ENCODE results near the gene MX1. TPM values are rescaled to one million over a fixed set of nuclear protein-coding genes. Genes with fewer than 3 reads are reported as not detected.

MX1 gene
- total RNA-seq, 1 donor from 2014 or later, result 42.4 TPM

- peaks cover 2% of the 10 kb centered on the region for H3K4me1 Mint-ChIP-seq
- H3K4me3 Mint-ChIP-seq, result no peak overlapping the region
- H3K36me3 Mint-ChIP-seq, result no peaks in the 10 kb centered on the region
- TF ChIP-seq, protein P1, sequence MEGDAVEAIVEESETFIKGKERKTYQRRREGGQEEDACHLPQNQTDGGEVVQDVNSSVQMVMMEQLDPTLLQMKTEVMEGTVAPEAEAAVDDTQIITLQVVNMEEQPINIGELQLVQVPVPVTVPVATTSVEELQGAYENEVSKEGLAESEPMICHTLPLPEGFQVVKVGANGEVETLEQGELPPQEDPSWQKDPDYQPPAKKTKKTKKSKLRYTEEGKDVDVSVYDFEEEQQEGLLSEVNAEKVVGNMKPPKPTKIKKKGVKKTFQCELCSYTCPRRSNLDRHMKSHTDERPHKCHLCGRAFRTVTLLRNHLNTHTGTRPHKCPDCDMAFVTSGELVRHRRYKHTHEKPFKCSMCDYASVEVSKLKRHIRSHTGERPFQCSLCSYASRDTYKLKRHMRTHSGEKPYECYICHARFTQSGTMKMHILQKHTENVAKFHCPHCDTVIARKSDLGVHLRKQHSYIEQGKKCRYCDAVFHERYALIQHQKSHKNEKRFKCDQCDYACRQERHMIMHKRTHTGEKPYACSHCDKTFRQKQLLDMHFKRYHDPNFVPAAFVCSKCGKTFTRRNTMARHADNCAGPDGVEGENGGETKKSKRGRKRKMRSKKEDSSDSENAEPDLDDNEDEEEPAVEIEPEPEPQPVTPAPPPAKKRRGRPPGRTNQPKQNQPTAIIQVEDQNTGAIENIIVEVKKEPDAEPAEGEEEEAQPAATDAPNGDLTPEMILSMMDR (IDR thresholded peaks at IDR 0.05; ENCODE audit: unreplicated experiment), result no peak
- no peaks in the 10 kb centered on the region for H3K27me3 Mint-ChIP-seq (ENCODE audit: low read depth)
- no peak for DNase-seq (ENCODE audit: low spot score in 2 of 2, unreplicated experiment in 2 of 2)
- no peak overlapping the region for H3K27ac Mint-ChIP-seq
- H3K9me3 Mint-ChIP-seq, result no peaks in the 10 kb centered on the region
These were observed 64.3 kb downstream of the MX1 start for GRCh38 chr21:41490330-41490729.

GRCh38 chr21:41491412-41491811 is 65.4 kb downstream of the MX1 start:
- peaks cover 3% of the 10 kb centered on the region for H3K4me1 Mint-ChIP-seq
- H3K4me3 Mint-ChIP-seq, result no peak overlapping the region
- H3K27me3 Mint-ChIP-seq (ENCODE audit: low read depth), result no peaks in the 10 kb centered on the region
- H3K27ac Mint-ChIP-seq, result no peak overlapping the region
- no peaks in the 10 kb centered on the region for H3K36me3 Mint-ChIP-seq
- no peaks in the 10 kb centered on the region for H3K9me3 Mint-ChIP-seq
- TF ChIP-seq, protein P1 (IDR thresholded peaks at IDR 0.05; ENCODE audit: unreplicated experiment), result no peak
- DNase-seq (ENCODE audit: low spot score in 2 of 2, unreplicated experiment in 2 of 2), result no peak

GRCh38 chr21:41494242-41494641 is 68.2 kb downstream of the MX1 start:
- Mint-ChIP-seq H3K27ac (no peak overlapping the region), H3K4me3 (no peak overlapping the region), H3K27me3 (ENCODE audit: low read depth) (no peaks in the 10 kb centered on the region), H3K4me1 (peaks cover 8% of the 10 kb centered on the region), H3K9me3 (no peaks in the 10 kb centered on the region), H3K36me3 (no peaks in the 10 kb centered on the region)
- TF ChIP-seq, protein P1 (IDR thresholded peaks at IDR 0.05; ENCODE audit: unreplicated experiment), result no peak
- DNase-seq (ENCODE audit: low spot score in 2 of 2, unreplicated experiment in 2 of 2), result no peak

DNA sequence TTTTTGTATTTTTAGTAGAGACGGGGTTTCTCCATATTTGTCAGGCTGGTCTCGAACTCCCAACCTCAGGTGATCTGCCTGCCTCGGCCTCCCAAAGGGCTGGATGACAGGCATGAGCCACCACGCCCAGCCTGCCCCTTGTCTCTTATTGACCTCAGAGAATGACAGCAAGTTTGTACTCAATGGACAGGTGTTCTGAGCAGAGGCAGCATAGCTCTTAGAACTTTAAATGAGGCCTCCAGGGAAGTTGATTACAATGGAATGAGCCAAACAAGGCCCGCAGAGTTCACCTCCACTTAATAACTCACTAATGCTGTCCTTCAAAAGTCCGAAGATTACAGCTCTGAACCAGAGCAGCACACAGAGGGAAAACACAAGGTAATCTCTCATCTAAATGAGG is 71.0 kb downstream of the MX1 start:
- Mint-ChIP-seq H3K27ac (no peak overlapping the region), H3K4me1 (peaks cover 21% of the 10 kb centered on the region), H3K27me3 (ENCODE audit: low read depth) (peaks cover 11% of the 10 kb centered on the region), H3K36me3 (no peaks in the 10 kb centered on the region), H3K9me3 (no peaks in the 10 kb centered on the region), H3K4me3 (no peak overlapping the region)
- TF ChIP-seq, protein P1 (IDR thresholded peaks at IDR 0.05; ENCODE audit: unreplicated experiment), result no peak
- DNase-seq (ENCODE audit: low spot score in 2 of 2, unreplicated experiment in 2 of 2), result no peak

GRCh38 chr21:41497788-41498187 is 71.7 kb downstream of the MX1 start:
- Mint-ChIP-seq H3K4me1 (peaks cover 21% of the 10 kb centered on the region), H3K27ac (no peak overlapping the region), H3K9me3 (no peaks in the 10 kb centered on the region), H3K27me3 (ENCODE audit: low read depth) (peaks cover 16% of the 10 kb centered on the region), H3K4me3 (no peak overlapping the region), H3K36me3 (no peaks in the 10 kb centered on the region)
- no peak for DNase-seq (ENCODE audit: low spot score in 2 of 2, unreplicated experiment in 2 of 2)
- TF ChIP-seq, protein P1 (IDR thresholded peaks at IDR 0.05; ENCODE audit: unreplicated experiment), result no peak

- Mint-ChIP-seq H3K4me3 (no peak overlapping the region), H3K36me3 (no peaks in the 10 kb centered on the region), H3K27me3 (ENCODE audit: low read depth) (peaks cover 35% of the 10 kb centered on the region), H3K9me3 (no peaks in the 10 kb centered on the region), H3K4me1 (peaks cover 21% of the 10 kb centered on the region), H3K27ac (no peak overlapping the region)
- TF ChIP-seq, protein P1 (IDR thresholded peaks at IDR 0.05; ENCODE audit: unreplicated experiment), result no peak
- no peak for DNase-seq (ENCODE audit: low spot score in 2 of 2, unreplicated experiment in 2 of 2)
These were observed 73.9 kb downstream of the MX1 start for GRCh38 chr21:41499920-41500319.

Data from mesothelial cell of epicardium (in vitro differentiated cells).